HG02759 (cell line): ENCODE results near the gene DCAF6.
"Not testable (repeated sequence)": the region's sequence is repeated elsewhere in the genome, so short reads cannot be mapped to it uniquely, and the experiment has no call there.

Source experiments
- ATAC-seq: cut with Tn5 transposase; IDR thresholded peaks from one replicate; pipeline ENCODE4 v1.9.1; 2021; ENCODE audit warnings: mild to moderate bottlenecking, moderate library complexity; ENCODE audit not compliant: unreplicated experiment

DCAF6 gene

GRCh38 chr1:167923324-167924056 is 13.0 kb upstream of the DCAF6 start:
- peak; percentile 41 for ATAC-seq

DNA sequence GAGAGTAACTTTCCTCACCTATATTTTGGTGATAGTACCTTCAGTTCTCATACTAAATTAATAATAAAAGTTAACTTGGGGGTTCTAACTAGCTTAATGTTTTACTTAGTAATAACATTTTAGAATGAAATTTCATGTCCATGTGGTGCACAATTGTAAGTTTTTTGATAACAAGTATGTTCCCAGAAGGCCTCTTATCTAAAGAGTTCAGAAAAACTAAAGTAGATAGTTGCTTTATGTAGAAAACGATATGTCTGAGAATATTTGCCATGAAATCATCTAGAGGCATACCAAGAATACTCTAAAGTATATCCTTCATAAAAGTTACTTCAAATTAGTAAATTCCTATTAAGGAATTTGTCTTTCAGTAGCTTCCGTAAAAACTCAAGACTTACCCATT is 12.4 kb upstream of the DCAF6 start:
- ATAC-seq = no peak

DNA sequence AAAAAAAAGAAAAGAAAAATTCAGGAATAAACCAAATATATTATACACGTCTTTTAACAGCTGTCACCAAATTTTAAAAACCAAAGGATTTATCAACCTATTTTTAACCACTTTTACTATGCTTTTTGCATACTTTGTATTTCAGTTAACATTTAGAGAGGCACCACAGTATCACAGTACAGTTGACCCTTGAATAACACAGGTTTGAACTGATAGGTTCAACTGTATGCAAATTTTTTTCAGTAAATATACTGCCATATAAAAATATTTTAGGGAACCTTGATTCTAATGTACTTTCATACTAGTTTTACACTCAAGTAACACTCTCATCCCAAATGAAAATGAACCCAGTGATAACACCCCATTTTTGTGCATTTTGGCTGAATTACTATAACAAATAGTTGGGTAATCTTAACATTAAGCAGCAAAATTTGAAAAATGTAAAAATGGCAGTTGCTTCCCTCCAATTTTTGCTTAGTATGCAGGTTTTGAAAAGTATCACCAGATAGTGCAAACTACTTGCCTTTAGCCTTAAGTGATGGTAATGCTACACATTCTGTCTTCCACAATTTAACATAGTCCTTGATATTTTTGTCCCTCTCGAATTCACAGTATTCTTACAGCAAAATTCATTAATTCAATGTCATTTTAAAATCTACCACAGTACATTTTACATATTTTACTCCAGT is 11.8 kb upstream of the DCAF6 start:
- no peak for ATAC-seq

DNA sequence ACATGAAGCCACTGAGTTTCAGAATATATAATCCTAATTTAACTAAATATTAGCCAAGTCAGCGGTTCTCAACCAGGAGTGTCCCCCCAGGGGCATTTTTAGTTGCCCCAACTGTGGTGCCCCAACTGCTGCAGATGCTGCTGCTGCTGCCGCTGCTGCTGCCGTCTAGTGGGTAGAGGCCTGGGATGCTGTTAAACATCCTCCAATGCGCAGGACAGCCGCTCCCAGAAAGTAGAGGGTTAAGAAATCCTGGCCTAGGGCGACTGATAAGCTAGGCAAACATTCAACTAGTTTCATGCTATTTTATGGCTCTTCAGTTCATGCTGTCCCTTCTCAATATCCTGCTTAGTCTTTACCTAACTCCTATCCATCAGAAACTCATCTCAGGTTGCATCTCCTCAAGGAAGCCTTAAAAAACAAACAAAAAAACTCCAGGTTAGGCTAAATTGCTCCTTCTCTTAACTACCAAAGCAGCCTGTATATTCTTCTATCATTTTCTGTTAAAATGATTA is 9.9 kb upstream of the DCAF6 start:
- ATAC-seq = no peak

DNA sequence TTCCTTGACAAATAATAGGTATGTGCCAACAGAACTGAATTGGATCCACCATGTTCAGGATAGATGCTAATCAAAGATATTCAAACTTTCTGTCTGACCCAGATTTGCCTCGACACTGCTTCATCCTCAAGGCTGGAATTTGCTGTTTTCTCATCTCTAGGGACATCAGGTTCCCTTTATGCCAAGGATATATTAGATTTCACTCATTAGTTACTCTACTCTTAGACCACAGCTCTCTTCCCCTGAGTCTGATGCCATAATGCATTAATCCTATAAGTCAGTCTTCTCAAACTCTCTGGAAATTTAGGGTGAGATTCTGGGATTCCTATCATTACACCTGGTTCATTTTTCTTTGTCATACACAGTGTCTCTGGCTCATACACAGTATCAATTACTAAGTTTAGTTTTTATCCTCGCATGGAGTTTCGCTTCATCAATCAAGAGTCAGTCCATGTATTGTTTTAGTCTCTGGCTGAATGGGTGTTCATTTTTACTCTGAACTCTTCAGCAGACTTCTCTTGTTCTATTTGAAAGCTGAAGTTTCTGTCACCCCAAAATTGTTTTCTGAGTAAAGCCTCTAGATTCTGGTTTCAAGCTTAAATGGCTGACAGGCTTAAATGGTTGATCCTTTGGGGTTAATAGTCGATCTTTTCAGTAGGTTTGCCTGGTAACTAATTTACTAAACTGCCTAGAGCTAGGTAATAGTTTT is 9.3 kb upstream of the DCAF6 start:
- ATAC-seq = peak; percentile 66

DNA sequence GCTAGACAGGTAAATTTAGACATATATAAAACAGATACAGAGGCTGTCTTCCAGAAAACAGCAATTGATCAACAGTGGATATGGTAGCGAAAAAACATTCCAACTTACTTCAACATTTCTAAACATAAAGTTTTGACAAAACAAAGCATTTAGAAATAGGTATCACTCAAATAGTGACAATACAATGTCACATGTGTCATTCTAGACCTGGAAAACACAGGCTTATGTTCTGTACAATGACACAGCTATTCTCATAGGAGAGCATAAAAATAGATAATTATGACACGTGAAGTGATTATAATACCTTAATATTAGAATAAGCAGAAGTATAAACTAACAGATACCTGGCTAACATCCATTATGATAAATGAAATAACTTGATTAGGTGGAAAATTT is 8.0 kb upstream of the DCAF6 start:
- ATAC-seq = no peak

GRCh38 chr1:167928919-167929318 is 7.6 kb upstream of the DCAF6 start:
- not testable (repeated sequence) for ATAC-seq

DNA sequence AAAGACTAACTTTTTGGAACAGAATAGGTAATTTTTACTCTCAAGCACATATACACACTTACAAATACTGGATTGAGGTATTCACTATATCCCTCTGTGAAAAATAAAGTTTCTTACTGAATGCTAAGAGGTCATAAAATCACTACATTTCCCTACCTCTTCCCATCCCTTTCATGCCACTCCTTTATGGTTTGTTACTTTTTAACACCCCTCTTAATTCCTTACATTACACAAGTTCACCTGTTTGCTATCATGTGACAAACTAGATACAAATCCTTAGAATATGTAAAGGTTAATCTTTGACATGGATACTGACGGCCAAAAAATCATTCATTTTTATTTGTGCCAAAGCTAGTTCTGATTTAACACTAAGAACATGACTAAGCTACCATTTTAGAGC is 6.8 kb upstream of the DCAF6 start:
- no peak for ATAC-seq

- ATAC-seq = no peak
These were observed 2.7 kb upstream of the DCAF6 start for GRCh38 chr1:167933788-167934187.

DNA sequence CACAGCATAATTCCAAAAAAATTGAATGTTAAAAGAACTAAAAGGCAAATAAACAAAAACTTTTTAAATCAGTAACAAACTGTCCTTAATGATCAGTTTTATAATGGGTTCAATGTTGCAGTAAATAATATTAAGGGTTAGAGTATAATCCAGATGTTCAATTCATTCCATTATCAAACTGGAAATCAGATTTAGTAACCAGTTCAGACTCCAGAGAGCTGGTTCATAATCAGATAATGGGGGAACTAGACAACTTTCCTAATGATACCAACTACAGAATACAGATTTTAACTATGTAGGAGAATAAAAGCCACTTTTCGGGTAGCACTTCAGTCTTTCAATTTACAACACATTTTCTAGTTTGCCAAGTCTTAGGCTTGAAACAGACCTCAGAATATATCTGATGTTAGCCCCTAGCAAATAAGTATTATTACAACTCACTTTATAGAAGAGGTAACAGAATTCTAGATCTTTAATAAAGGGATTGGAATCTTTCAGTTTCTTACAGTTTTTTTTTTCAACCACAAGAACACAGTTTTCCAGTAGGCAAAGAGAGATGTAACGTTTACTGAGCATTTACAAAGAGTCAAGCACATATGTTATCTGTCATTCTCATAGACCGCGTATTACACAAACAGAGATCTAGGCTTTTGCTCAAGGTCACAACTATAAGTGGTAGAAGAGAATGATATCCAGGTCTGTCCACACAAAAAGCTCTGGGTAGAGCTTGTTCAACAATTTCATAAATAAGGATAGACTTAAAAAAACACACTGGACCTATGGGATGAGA is 1.9 kb upstream of the DCAF6 start:
- no peak for ATAC-seq

GRCh38 chr1:167935216-167936067 is 1.0 kb upstream of the DCAF6 start:
- peak; percentile 3 for ATAC-seq

DNA sequence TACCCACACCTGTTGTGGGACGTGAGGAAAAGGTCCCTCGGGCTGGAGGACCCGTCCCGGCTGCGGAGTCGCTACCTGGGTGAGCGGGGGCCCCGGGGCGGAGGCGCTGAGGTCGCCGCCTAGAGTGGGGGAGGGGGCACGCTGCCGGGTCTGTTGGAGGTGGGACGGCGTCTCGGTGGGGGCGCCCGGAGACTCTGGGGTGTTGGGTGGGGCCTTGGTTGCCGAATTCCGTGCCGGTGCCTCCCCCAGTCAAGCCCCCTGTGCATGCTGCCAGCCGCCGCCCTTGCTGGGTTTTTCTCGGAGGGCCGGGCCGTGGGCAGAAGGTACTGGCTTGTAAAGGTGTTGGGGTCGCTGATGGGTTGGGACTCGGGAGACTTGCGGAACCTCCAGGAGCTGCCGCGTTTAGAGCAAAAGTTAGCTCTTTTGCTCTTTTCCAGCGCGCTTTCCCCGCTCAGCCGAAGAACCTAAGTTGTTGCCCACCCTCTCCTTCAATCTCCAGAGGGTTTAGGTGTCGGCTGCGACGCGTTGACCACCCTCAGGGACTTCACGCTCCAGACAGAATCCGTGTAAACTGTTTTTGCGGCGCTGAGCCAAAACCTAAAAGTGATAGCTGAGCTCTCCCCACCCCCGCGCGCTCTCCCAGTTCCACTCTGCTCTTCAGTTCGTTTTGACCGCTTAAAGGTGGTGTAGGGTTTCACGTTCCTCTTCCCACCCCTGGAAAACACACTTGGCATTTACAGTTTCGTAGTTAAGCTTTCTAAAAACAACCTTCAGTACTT is 636 bp downstream of the DCAF6 start, which contains the start of gene MPC2:
Gene MPC2, minus strand, starts transcription at position 143 of the 779 bp plus-strand sequence. CDS start 1,231 bp downstream, outside the sequence.
- ATAC-seq = peak; percentile 18

GRCh38 chr1:167937709-167938010 is 1.2 kb downstream of the DCAF6 start:
- ATAC-seq = no peak

DNA sequence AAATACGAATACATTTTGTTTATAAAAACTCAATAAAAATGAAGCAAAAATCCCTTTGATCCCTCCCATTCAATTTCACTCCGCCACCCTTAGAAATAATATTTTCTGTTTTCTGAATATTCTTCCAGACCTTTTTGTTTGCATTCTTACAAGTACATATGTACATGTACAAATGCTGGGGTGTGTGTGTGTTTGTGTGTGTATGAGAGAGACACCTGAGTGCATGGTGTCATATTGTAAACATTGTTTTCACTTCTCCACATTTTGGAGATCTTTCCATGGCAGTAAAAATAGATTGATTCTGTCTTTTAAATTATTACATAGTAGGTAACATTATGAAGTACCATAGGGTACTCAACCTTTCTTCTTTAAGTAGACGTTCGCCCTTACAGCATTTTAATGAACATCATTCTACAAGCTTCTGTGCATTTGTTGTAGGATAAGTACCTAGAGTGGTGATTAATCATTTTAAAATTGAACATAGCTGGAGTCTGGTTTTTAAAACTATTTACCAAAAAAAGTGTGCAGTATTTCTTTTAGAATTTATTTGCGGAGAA is 1.7 kb downstream of the DCAF6 start:
- ATAC-seq = no peak

DNA sequence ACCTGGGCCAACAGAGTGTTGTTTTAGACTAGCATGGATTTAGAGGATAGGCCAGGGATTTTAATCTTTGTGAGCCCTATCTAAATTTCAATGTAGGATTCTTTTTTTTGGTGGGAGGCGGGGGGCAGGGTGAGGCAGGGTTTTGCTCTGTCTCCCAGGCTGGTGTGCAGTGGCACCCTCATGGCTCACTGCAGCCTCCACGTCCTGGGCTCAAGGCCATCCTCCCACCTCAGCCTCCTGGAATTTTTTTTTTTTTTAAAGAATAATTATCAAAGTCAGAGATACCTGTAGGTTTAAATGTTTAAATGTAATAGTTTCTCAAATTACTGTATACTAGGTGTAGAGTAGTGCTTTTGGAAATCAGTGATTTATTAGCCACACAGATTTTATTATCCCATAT is 3.8 kb downstream of the DCAF6 start:
- no peak for ATAC-seq

DNA sequence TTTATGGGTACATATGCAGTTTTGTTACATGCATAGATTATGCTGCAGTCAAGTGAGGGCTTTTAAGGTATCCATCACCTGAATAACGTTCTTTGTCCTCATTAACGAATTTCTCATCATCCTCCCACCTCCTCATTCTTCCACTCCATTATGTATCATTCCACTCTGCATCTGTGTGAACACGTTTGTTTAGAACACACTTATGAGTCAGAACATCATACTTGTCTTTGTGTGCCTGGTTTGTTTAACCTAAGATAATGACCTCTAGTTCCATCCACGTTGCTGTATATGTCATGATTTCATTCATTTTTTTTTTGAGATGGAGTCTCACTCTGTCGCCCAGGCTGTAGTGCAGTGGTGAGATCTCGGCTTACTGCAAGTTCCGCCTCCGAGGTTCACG is 7.1 kb downstream of the DCAF6 start:
- ATAC-seq = no peak

- ATAC-seq = no peak
These were observed 11.2 kb downstream of the DCAF6 start for GRCh38 chr1:167947733-167948132.

DNA sequence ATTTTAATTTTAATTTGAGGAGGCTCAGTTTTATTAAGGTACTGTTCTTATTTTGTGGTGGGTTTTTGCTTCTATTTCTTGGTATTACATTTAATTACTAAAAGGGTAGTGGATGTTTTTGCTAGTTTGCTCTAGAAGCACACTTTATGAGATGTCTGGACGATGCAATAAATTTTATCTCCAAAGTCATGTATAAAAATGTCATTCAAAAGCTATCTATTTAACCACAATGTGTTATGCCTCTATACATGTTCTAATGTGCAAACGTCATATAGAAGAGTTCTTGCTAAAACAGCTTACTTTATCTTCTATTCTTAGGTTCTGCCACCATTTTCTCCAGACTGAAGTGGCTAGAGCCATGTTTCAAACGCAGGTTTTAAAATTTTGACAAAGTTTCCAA is 13.3 kb downstream of the DCAF6 start:
- ATAC-seq = no peak

- ATAC-seq = no peak
These were observed 14.1 kb downstream of the DCAF6 start for GRCh38 chr1:167950569-167950968.
